HFFc6 (cell line): ENCODE measurements around the gene RIPPLY2. TPM values are rescaled to one million over a fixed set of nuclear protein-coding genes. Genes with fewer than 3 reads are reported as not detected.
"Not testable (repeated sequence)": the region's sequence is repeated elsewhere in the genome, so short reads cannot be mapped to it uniquely, and the experiment has no call there.

ENCODE experiments used
- DNase-seq: peaks from one replicate; pipeline ENCODE4 v3.0.0-alpha.2; 2018
- H3K27ac Mint-ChIP-seq: 2 replicates; pipeline ENCODE4 v1.8.0; 2020; ENCODE audit warnings: mild to moderate bottlenecking, mixed read lengths
- H3K27me3 Mint-ChIP-seq: 2 replicates; pipeline ENCODE4 v1.8.0; 2021; ENCODE audit warnings: mild to moderate bottlenecking, moderate library complexity, mixed read lengths; ENCODE audit not compliant: insufficient read depth
- H3K36me3 Mint-ChIP-seq: 2 replicates; pipeline ENCODE4 v1.8.0; 2021; ENCODE audit warnings: low read depth, mixed read lengths
- H3K4me1 Mint-ChIP-seq: 2 replicates; pipeline ENCODE4 v1.8.0; 2020; ENCODE audit warnings: low read depth, mixed read lengths
- H3K4me3 Mint-ChIP-seq: 2 replicates; pipeline ENCODE4 v1.8.0; 2020; ENCODE audit warnings: mild to moderate bottlenecking, moderate library complexity, mixed read lengths
- H3K9me3 Mint-ChIP-seq: 2 replicates; pipeline ENCODE4 v1.8.0; 2020; ENCODE audit warnings: mild to moderate bottlenecking, mixed read lengths
- CTCF ChIP-seq: fragments of 200-600 bp; sonication (generic); IDR thresholded peaks from 2 replicates; pipeline ENCODE4 v1.5.0; 2021; ENCODE audit warnings: antibody characterized with exemption, mild to moderate bottlenecking
- long read RNA-seq: library from polyadenylated mRNA; unstranded; transcript quantifications from one replicate; pipeline ENCODE4 v2.0.0, GENCODE V29; 2019
- total RNA-seq, 6 experiments: library from RNA; stranded (reverse); fragmentation: NEBNext Ultra II Directional; extraction: Animal tissue kit (Norgen Biotek cat#: 25700); gene quantifications; 2 replicates in 1 of 6; 3 replicates in 5 of 6; pipeline ENCODE4 v1.2.3, GENCODE V29; 2021

The RIPPLY2 gene, protein sequence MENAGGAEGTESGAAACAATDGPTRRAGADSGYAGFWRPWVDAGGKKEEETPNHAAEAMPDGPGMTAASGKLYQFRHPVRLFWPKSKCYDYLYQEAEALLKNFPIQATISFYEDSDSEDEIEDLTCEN
- not detected for total RNA-seq
- long read RNA-seq = 0 reads

GRCh38 chr6:83853178-83854000 is at the start of gene RIPPLY2:
RIPPLY2 (plus strand) TSS chr6:83853360; CDS start chr6:83853417, 57 bp downstream.
- no peak for TF ChIP-seq CTCF
- no peaks in the 10 kb centered on the region for H3K36me3 Mint-ChIP-seq
- no peak within 1 kb of the TSS for H3K4me3 Mint-ChIP-seq
- no peaks in the 10 kb centered on the region for H3K9me3 Mint-ChIP-seq
- no peak within 1 kb of the TSS for H3K27ac Mint-ChIP-seq
- DNase-seq = no peak
- no peaks in the 10 kb centered on the region for H3K4me1 Mint-ChIP-seq
- peaks cover 13% of the 10 kb centered on the region; the same call in 1 of the 2 replicates for H3K27me3 Mint-ChIP-seq

- not testable (repeated sequence) for H3K36me3 Mint-ChIP-seq, H3K4me3 Mint-ChIP-seq, H3K27ac Mint-ChIP-seq, H3K4me1 Mint-ChIP-seq, H3K27me3 Mint-ChIP-seq, DNase-seq
- H3K9me3 Mint-ChIP-seq = peaks cover 14% of the 10 kb centered on the region
These were observed 49.7 kb upstream of the RIPPLY2 start for GRCh38 chr6:83803492-83803891.

GRCh38 chr6:83804886-83805285 is 48.3 kb upstream of the RIPPLY2 start:
- no peak for DNase-seq
- H3K9me3 Mint-ChIP-seq = peaks cover 14% of the 10 kb centered on the region
- no peak for TF ChIP-seq CTCF
- no peaks in the 10 kb centered on the region for H3K4me1 Mint-ChIP-seq
- H3K27ac Mint-ChIP-seq = no peak overlapping the region
- no peaks in the 10 kb centered on the region for H3K36me3 Mint-ChIP-seq
- no peak overlapping the region for H3K4me3 Mint-ChIP-seq
- H3K27me3 Mint-ChIP-seq = peaks cover 3% of the 10 kb centered on the region

GRCh38 chr6:83808005-83808404 is 45.2 kb upstream of the RIPPLY2 start:
- H3K36me3 Mint-ChIP-seq = no peaks in the 10 kb centered on the region
- DNase-seq = no peak
- H3K9me3 Mint-ChIP-seq = peaks cover 14% of the 10 kb centered on the region

DNA sequence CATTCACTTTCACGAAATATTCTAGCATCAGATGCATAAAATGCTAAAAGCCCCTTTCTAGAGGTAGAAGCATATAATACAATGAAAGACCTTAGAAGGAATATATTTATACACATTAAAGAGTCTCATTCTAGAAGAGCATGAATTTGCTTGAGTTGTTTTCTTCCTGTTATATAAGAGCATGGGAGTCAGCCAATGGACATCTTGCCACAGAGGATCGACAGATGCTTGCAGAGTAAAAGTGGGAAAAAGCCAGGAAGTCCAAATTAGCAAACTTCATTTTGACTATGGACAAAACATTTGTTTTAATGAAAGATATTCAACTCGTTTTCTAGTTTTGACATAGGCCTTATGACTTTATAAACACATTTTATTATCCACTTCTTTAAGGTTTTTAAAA is 44.2 kb upstream of the RIPPLY2 start:
- no peak for DNase-seq
- H3K36me3 Mint-ChIP-seq = no peaks in the 10 kb centered on the region
- H3K27me3 Mint-ChIP-seq = peaks cover 2% of the 10 kb centered on the region
- no peaks in the 10 kb centered on the region for H3K4me1 Mint-ChIP-seq
- no peak overlapping the region for H3K4me3 Mint-ChIP-seq
- peaks cover 9% of the 10 kb centered on the region for H3K9me3 Mint-ChIP-seq
- TF ChIP-seq CTCF = no peak
- no peak overlapping the region for H3K27ac Mint-ChIP-seq

More at GRCh38 chr6:83808005-83808404, 45.2 kb upstream of the RIPPLY2 start:
- no peak overlapping the region for H3K4me3 Mint-ChIP-seq
- peaks cover 3% of the 10 kb centered on the region for H3K27me3 Mint-ChIP-seq
- H3K4me1 Mint-ChIP-seq = no peaks in the 10 kb centered on the region
- TF ChIP-seq CTCF = no peak
- H3K27ac Mint-ChIP-seq = no peak overlapping the region

- no peaks in the 10 kb centered on the region for H3K9me3 Mint-ChIP-seq
- H3K36me3 Mint-ChIP-seq = no peaks in the 10 kb centered on the region
- DNase-seq = no peak
- no peak for TF ChIP-seq CTCF
- no peaks in the 10 kb centered on the region for H3K27me3 Mint-ChIP-seq
- H3K27ac Mint-ChIP-seq = no peak overlapping the region
- no peaks in the 10 kb centered on the region for H3K4me1 Mint-ChIP-seq
- H3K4me3 Mint-ChIP-seq = no peak overlapping the region
These were observed 40.6 kb upstream of the RIPPLY2 start for GRCh38 chr6:83812595-83812994.
